HG02981 (cell line): ENCODE measurements around the gene ATP2B2.

Experiments used
- ATAC-seq: cut with Tn5 transposase; IDR thresholded peaks from one replicate; pipeline ENCODE4 v1.9.1; 2021; ENCODE audit warnings: mild to moderate bottlenecking, moderate library complexity; ENCODE audit not compliant: unreplicated experiment

ATP2B2 gene

GRCh38 chr3:10453431-10454163 lies 51.8 kb downstream of the ATP2B2 start:
- no peak for ATAC-seq

DNA sequence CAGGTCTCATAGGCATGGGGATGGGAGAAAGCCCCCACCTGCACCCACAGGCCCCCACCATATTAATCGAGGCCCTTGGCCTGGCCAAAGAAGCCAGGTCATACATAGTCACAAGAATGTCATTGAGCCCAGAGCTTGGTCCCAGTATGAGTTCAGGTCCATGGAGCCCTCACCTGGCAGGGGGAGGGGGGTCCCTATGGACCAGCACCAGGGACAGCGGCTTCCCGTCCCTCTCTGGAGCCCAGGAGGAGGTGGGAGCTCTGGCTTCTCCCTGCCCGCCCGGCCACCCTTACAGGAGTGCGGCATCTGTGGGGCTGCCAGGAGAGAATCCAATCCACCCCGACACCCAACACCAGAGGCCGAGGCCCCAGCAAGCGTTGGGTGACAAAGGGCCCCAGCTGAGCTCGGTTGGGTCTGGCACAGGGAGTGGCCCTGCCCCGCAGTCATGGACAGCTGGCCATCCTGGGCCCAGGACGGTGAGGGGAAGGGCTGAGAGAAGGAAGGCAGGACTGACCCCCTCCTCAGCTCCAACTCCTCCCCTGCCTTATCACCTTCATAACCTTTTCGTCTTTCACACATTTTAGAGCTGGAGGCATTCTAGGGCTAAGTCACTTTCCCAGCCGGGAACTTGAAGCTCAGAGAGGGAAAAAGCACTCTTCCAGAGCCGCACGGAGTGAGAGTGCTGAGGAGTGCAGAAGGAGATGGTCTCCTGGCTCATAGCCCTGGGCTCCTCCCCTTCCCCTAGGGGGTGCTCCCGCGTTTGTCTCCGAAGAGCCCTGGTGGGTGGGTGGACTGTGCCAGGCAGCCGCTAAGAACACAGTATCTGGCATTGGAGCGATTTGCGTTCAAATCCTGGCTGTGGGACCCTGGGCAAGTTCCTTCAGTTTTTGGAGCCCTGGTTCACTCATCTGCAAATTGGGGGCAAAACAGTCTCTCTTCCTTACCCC lies 54.6 kb downstream of the ATP2B2 start:
- no peak for ATAC-seq

GRCh38 chr3:10449436-10449835 lies 56.0 kb downstream of the ATP2B2 start:
- no peak for ATAC-seq

DNA sequence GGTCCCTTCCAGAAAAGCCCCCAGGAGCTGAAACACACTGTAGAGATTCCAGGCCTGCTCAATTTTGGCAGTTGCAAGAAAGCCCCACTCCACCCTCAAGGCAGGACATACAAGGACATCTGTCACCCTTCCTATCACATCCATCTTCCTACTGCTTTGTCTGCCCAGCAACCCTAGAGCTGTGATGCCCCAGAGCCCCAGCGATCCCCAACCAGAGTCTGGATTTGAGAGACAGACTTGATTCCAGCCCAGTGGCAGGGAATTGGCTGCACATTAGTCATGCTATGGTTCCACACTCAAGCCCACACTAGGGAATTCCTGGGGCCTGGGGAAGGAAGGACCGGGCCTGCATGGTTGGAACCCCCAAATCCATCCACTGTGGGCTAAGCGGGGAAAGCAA lies 56.8 kb downstream of the ATP2B2 start:
- no peak for ATAC-seq

DNA sequence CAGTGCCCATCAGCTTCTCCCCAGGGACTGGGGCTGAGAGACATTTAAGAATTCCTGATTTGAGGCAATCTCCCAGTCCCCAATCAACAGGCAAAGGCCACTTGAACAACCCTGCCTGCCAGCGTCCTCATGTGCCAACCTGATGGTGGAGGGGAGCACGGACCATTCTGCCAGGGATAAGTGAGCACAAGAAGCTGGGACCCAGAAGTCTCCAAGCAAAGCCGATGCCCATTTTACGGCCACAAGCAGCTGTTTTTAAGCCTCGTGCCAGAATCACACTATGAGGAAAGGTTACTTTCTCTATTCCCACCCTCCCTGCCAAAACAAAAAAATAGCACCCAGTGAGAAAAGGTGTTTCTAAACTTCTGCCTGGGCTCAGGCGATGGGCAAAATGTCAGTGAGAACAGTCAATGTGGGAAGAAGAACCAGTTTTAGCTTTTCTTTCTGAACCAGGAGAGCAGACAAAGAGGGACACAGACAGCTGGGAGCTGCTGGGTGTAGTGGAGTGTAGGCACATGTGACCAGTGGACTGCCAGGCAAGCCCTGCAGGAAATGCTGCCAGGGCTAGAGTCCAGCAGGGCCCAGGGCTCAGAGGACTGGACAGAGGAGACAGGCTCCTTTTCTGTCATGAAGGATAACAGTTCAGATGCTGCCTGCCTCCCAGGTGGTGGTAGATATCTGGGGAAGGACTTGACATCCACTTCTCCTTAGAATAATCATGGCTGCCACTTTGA lies 57.7 kb downstream of the ATP2B2 start:
- no peak for ATAC-seq

DNA sequence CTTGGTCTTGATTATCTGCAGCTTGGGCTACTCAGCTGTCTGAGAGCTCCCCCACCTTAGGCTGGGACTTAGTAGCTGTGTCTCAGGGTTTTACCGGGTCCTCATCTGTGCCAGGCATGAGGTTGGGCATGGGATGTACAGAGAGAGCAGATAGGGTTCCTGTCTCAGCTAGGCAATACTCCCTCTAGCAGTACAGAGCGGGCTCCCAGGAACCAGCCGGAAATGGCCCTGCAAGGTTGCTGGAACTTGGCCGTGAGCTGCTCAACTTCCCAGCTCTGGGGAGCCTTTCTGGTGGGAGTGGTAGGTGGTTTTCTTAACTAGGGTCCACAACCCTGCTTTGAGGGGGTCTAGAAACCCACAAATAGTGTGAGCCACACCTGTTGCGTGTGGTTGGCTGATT lies 58.3 kb downstream of the ATP2B2 start:
- no peak for ATAC-seq

DNA sequence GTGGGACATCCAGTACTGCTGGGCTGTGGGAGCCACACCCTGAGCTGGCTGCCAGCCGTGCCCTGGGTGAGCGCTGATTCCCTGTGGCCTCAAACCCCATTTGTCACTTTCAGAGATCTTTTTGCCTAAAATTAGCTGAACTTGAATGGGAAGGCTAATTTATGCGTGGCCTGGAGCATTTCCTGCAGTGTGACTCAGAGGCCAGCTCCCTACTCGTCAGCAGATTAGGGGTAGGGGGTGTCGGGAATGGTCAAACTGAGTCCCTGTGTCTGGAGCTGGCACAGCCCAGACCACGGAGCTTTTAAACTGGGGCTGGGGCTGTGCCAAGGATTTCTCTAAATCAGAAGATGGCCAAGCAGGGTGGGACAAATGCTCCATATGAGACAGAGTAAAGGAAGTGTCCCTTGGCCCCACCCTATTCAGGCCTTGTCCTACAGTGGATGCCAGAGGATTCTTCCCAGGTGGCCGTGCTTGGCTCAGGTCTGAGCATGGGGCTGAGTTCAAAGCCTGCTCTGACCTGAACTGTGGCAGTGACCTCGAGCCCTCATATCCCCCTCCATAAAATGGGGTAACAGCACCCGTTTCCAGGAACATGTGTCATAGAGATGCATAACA lies 59.7 kb downstream of the ATP2B2 start:
- no peak for ATAC-seq

- ATAC-seq: no peak
Observed at GRCh38 chr3:10444511-10444910, 60.9 kb downstream of the ATP2B2 start.

- no peak for ATAC-seq
Observed at GRCh38 chr3:10444110-10444429, 61.3 kb downstream of the ATP2B2 start.

DNA sequence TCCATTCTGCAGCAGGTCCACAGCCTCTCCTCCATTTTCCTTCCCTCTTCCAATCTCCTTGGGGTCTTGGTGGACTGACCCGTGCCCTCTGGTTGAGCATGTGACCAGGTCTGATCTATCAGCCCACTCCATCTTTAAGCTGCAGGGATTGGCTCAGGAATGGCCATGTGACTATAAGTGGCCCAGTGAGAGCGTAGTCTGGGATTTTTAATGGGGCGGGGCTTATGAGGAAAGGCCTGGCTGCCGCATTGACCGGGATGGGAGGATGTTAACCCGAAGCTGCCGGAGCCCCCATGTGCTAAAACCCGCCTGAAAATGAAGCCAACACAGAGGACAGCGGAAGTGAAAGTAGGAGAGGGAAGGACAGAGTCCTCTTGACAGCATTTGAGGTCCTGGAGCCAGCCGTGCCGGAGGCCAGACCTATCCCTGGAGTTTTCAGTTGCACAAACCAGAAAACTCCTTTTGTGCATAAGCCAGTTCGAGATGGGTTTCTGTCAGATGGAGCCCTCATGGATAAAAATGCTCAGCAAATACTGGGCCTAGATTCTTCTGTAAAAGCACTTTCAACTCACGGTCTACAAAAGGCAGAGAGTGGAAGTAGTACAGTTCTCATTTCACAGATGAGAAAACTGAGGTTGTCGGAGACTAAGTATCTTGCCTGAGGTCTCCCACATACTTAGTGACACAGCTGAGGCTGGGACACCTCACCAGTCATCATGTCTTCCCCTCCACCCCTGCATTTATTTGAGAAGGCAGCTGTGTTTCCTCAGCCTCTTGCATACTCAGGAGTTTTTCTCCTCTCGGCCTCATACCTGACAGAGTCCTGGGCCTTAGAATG lies 61.9 kb downstream of the ATP2B2 start:
- ATAC-seq: no peak

- ATAC-seq: no peak
Observed at GRCh38 chr3:10442151-10442795, 63.1 kb downstream of the ATP2B2 start.

GRCh38 chr3:10440684-10441083 lies 64.7 kb downstream of the ATP2B2 start:
- no peak for ATAC-seq

- no peak for ATAC-seq
Observed at GRCh38 chr3:10438902-10439610, 66.3 kb downstream of the ATP2B2 start.

- no peak for ATAC-seq
Observed at GRCh38 chr3:10437995-10438901, 67.1 kb downstream of the ATP2B2 start.

GRCh38 chr3:10437272-10437994 lies 68.0 kb downstream of the ATP2B2 start:
- ATAC-seq: no peak

- ATAC-seq: no peak
Observed at GRCh38 chr3:10435850-10436249, 69.5 kb downstream of the ATP2B2 start.

- ATAC-seq: no peak
Observed at GRCh38 chr3:10434938-10435336, 70.4 kb downstream of the ATP2B2 start.
